Left ventricle myocardium inferior (tissue), 1 donor: Measurements from ENCODE around the gene ZMIZ1. TPM values are rescaled to one million over a fixed set of nuclear protein-coding genes. Genes with fewer than 3 reads are reported as not detected.
A peak's percentile ranks its signal among the peaks of the same experiment; 100 is the strongest.

Experiments used
- DNase-seq: peaks from one replicate; pipeline ENCODE4 v3.0.0-alpha.2; 2020
- H3K27ac ChIP-seq: fragments of 200-600 bp; replicated peaks from 2 replicates; pipeline ENCODE4 v1.8.0; 2021
- H3K27me3 ChIP-seq: fragments of 200-600 bp; 2 replicates; pipeline ENCODE4 v1.8.0; 2021; ENCODE audit warnings: low read depth
- H3K36me3 ChIP-seq: fragments of 200-600 bp; 2 replicates; pipeline ENCODE4 v1.8.0; 2021
- H3K4me1 ChIP-seq: fragments of 200-600 bp; 2 replicates; pipeline ENCODE4 v1.8.0; 2021
- H3K4me3 ChIP-seq: fragments of 200-600 bp; 2 replicates; pipeline ENCODE4 v1.8.0; 2021; ENCODE audit warnings: mild to moderate bottlenecking, moderate library complexity
- H3K9me3 ChIP-seq: fragments of 200-600 bp; replicated peaks from 2 replicates; pipeline ENCODE4 v1.8.0; 2021
- CTCF ChIP-seq: fragments of 200-600 bp; IDR thresholded peaks from 2 replicates; pipeline ENCODE4 v1.8.0; 2021; ENCODE audit warnings: antibody characterized with exemption, mild to moderate bottlenecking, borderline replicate concordance
- intact Hi-C: fragments of 100-400 bp; cut with micrococcal nuclease; formaldehyde crosslinking; loops from one replicate; pipeline ENCODE4 v1.11.0; 2022
- total RNA-seq: library from RNA; stranded (reverse); fragmentation: NEBNext Ultra II Directional; extraction: Animal tissue kit (Norgen Biotek cat#: 25700); gene quantifications from one replicate; pipeline ENCODE4 v1.2.1, GENCODE V29; 2021
- donor health status: DM: no; HTN: yes; CAD: no; lungs with severe emphysema.

ZMIZ1 gene
- total RNA-seq, 1 donor from 2014 or later, result 55.9 TPM

GRCh38 chr10:79061441-79062315, 7.1 kb upstream of the ZMIZ1 start:
- Histone ChIP-seq H3K9me3 (no peaks in the 10 kb centered on the region), H3K36me3 (no peaks in the 10 kb centered on the region), H3K27me3 (no peaks in the 10 kb centered on the region), H3K4me1 (peaks cover 19% of the 10 kb centered on the region), H3K27ac (no peak overlapping the region), H3K4me3 (no peak overlapping the region)
- peak; percentile 10 for DNase-seq
- no peak for TF ChIP-seq CTCF
- intact Hi-C loops, result loop anchor here (10.0 kb wide), 1 partner anchor 77 kb away; no protein-coding TSS in a partner anchor

GRCh38 chr10:79063071-79063491, 5.7 kb upstream of the ZMIZ1 start:
- intact Hi-C loops, result loop anchor here (10.0 kb wide), 1 partner anchor 78 kb away; no protein-coding TSS in a partner anchor
- DNase-seq, result peak; percentile 2
- Histone ChIP-seq H3K27ac (no peak overlapping the region), H3K36me3 (no peaks in the 10 kb centered on the region), H3K4me3 (no peak overlapping the region), H3K4me1 (peaks cover 30% of the 10 kb centered on the region), H3K9me3 (no peaks in the 10 kb centered on the region), H3K27me3 (no peaks in the 10 kb centered on the region)
- no peak for TF ChIP-seq CTCF

DNA sequence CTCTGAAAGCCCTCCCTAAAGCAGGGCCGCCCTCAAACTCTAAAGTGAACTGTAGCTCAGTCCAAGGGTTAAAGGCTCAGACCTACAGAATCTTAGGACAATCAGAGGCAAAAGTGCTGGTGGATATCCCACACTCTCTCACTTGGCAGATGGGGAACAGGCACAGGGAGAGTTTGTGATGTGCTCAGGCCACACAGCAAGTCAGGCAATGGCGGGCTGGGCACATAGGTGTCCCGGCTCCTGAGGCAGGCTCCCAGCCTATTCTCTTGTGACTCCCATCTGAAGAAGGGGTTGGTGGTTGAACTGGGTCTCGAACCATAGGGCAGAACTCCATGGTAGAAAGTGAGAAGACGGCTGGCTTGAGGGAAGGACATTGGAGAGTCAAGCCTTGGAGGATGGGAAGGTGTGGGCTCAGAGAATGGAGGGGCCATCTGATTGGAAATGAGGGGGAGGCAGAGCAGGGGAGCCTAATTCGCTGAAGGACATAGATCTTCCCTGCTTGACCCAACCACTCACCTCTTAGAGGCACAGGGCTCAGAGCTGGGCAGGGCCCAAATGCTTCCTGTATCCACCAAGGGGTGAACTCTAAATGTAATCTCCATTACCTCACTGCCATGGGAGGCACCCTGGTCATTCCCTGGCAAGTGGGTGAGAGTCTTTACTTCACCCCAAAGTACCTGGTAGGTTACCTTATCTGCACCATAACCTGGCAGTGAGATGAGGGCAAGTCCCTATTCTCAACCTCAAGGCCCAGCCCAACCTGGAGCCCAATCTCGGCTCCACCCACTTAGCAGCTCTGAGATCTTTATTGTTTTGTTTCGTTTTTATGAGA, 4.9 kb upstream of the ZMIZ1 start:
- intact Hi-C loops, result loop anchor here (10.0 kb wide), 1 partner anchor 79 kb away; no protein-coding TSS in a partner anchor
- DNase-seq, result peak; percentile 11

DNA sequence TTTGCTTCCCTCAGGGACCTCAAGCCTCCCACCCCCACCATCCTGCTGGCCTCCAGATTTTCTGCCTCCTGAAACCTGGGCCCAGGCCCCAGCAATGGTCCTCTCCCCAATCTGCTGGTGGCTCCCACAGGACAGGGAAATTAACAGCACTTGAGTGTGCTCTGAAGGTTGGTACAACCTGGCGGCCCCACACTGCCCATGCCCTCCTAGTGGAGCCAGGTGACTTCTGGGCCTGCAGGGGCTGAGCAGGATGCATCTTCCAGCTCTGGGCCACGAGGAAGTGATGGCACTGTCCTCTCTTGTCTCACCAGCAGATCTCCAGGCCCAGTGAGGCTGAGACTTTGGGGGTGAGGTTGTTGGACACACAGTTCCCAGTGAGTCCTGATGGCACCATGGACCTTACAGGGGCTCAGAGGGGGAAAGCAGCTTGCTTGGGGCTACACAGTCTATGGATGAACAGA, 3.6 kb upstream of the ZMIZ1 start:
- DNase-seq, result no peak
- H3K27ac ChIP-seq, result no peak overlapping the region
- no peaks in the 10 kb centered on the region for H3K9me3 ChIP-seq
- TF ChIP-seq CTCF, result no peak
- peaks cover 30% of the 10 kb centered on the region for H3K4me1 ChIP-seq
- no peaks in the 10 kb centered on the region for H3K36me3 ChIP-seq
- H3K27me3 ChIP-seq, result no peaks in the 10 kb centered on the region
- intact Hi-C loops, result loop anchor here (5.0 to 10.0 kb wide), 2 partner anchors 80 to 127 kb away; no protein-coding TSS in a partner anchor
- no peak overlapping the region for H3K4me3 ChIP-seq

More for the DNA sequence above, 4.9 kb upstream of the ZMIZ1 start:
- Histone ChIP-seq H3K4me1 (peaks cover 34% of the 10 kb centered on the region), H3K36me3 (no peaks in the 10 kb centered on the region), H3K9me3 (no peaks in the 10 kb centered on the region), H3K27ac (no peak overlapping the region), H3K4me3 (no peak overlapping the region), H3K27me3 (no peaks in the 10 kb centered on the region)
- TF ChIP-seq CTCF, result no peak

GRCh38 chr10:79065853-79066252, 2.9 kb upstream of the ZMIZ1 start:
- Histone ChIP-seq H3K36me3 (no peaks in the 10 kb centered on the region), H3K4me1 (peaks cover 36% of the 10 kb centered on the region), H3K27me3 (no peaks in the 10 kb centered on the region), H3K4me3 (no peak overlapping the region), H3K27ac (no peak overlapping the region), H3K9me3 (no peaks in the 10 kb centered on the region)
- intact Hi-C loops, result loop anchor here (5.0 to 10.0 kb wide), 2 partner anchors 81 to 126 kb away; no protein-coding TSS in a partner anchor
- no peak for TF ChIP-seq CTCF
- no peak for DNase-seq
